NCI-H128 (cell line): ENCODE data around the gene GRXCR1.

Experiments used
- DNase-seq: peaks from one replicate; lab custom pipeline; 2025; ENCODE audit not compliant: unreplicated experiment; lab: John Stamatoyannopoulos, UW

The GRXCR1 gene

DNA sequence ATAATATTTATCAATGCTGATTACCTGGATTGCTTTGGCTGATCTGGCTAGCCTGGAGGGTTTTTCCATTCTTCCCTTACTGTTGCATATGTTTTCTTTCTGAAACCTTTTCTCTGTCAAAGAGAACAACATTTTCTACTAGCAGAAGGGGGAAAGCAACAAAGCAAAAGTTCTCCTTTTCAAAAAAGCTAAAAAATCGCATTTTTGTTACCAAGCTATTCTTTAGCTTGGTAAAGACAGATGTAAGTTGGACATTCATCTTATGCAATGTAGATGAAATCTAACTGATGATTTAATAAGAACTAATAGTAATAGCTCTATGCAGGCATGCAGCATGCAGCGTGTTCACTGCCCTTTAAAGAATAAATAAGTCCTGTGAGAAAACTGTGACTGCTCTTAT lies at the start of gene GRXCR1:
Gene GRXCR1 (plus strand): TSS at position 301 of the 400 bp plus-strand sequence. CDS start 554 bp downstream, outside the sequence.
- DNase-seq: no peak

GRCh38 chr4:42843694-42844093 lies 48.8 kb upstream of the GRXCR1 start:
- no peak for DNase-seq

GRCh38 chr4:42844422-42845070 lies 48.0 kb upstream of the GRXCR1 start:
- no peak for DNase-seq

- no peak for DNase-seq
These were observed 46.9 kb upstream of the GRXCR1 start for GRCh38 chr4:42845586-42845985.

GRCh38 chr4:42855779-42856178 lies 36.7 kb upstream of the GRXCR1 start:
- no peak for DNase-seq

GRCh38 chr4:42865572-42866189 lies 26.8 kb upstream of the GRXCR1 start:
- peak; percentile 15 for DNase-seq

GRCh38 chr4:42871261-42871660 lies 21.3 kb upstream of the GRXCR1 start:
- DNase-seq: no peak

DNA sequence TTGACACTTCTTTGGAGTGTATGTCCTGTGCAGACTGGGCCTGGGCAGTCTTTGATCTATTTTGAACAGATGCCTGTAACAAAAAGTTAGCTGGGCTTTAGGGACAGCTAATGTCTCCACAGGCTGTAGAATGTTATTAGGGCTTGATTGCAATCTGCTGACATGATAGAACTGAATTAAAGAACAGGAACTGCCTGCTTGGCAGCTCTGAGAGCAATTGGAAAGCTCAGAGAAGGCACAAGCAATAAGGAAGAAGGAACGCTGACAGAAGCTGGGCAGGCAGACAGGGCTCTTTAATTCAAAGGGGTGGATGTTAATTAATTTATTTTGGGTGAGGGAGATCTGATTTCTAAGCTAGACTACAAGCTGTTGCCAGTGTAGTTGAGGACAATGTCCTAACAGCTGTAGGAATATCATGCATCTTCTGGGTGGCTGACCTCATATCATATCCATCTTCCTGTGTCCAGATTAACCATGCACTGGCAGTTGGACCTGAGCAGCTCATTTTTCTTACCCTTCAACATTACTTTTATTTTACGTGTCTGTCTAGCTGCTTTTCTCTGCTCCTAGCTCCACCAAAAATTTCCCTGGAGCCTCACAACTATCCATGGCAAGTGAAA lies 20.7 kb upstream of the GRXCR1 start:
- DNase-seq: no peak

- DNase-seq: no peak
These were observed 13.7 kb upstream of the GRXCR1 start for GRCh38 chr4:42878863-42879262.

DNA sequence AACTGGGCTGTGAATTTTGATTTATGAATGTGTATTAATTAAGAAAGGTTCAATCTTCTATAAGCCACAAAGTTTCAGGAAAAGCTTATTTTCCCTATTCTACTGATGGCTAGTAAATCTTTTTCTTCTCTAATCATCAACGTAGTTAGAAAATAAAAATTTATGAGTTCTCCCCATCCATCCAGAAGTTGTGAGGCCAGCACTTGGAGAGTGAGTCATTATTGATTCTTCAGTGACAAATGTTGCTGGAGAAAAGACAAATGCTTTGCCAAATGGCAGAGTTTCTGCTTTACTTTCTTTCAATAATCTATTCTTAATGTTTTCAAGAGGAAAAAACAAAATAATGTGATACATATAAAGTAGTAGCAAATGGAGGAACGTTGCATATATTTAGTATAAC lies 11.3 kb upstream of the GRXCR1 start:
- DNase-seq: no peak

DNA sequence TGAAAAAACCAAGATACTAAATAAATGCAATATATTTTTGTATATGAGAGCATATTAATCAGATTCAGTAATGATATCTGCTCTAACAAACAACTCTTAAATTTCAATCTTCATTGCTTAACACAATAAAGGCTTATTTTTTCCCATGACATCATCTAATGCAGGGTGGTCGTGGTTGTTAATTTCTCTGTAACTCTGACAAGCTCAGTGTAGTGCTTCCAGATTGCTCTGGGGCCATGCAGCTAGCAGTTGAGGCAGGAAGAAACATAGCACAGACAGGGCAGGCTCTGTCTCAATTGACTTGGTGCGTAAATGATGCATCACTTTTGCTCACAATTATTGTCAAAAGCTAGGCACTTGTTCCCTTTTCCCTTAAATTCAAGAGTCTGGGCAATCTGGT lies 869 bp upstream of the GRXCR1 start:
- DNase-seq: no peak

GRCh38 chr4:42895452-42895851 lies 2.9 kb downstream of the GRXCR1 start:
- no peak for DNase-seq

- DNase-seq: no peak
These were observed 12.5 kb downstream of the GRXCR1 start for GRCh38 chr4:42904986-42905385.

DNA sequence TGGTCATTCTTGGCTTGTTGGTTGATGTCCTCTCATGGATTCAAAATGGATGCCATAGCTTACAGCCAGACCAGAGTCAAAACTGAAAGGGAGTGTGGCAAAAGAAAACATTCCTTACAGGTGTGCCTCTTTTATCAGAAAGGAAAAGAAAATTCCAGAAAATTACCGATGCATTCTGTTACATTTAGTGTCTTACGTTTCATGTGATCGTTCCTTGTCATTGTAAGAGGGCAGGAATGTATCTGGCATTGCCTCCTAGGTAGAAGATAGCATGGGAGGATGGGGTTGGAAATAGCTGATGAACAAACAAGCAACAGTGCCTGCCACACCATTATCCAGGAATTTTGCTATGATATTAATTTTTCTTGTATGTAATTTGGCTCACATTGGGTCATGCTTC lies 13.1 kb downstream of the GRXCR1 start:
- DNase-seq: no peak

GRCh38 chr4:42906341-42906740 lies 13.8 kb downstream of the GRXCR1 start:
- DNase-seq: no peak

- DNase-seq: no peak
These were observed 14.6 kb downstream of the GRXCR1 start for GRCh38 chr4:42906891-42907759.

DNA sequence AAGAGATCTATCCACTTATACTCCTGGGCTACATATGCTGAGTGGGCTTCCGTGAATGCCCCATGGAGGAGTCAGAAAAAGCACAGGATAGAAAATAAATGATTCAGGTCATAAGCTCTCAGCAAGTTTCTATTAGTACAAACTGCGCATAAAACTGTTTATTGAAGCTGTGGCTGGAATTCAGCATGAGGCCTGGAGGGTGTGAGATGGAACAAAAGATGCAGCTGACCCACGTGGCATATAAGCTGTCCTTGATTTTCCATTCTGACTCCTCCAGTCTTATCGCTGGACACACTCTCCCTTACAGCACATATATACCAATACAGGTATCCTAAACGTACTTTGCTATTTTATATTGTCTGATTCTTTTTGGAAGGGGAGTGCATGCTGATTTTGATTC lies 17.9 kb downstream of the GRXCR1 start:
- no peak for DNase-seq

DNA sequence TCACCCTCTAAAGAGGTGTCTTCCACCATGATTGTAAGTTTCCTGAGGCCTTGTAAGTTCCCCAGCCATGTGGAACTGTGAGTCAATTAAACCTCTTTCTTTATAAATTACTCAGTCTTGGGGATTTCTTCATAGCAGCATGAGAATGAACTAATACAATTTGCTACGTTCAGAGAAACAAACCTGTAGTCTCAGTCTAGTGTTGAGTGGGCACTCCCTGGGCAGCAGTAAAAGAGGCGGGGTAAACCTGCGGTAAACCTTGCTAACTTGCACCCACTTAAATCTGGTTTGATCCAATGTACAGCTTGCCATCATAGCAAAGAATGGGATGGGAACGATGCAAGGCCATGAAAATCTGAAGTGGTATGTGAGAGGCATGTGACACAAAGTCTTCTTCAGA lies 22.4 kb downstream of the GRXCR1 start:
- DNase-seq: no peak

- no peak for DNase-seq
These were observed 23.0 kb downstream of the GRXCR1 start for GRCh38 chr4:42915484-42915883.

- no peak for DNase-seq
These were observed 24.8 kb downstream of the GRXCR1 start for GRCh38 chr4:42917296-42917695.

GRCh38 chr4:42923431-42923830 lies 30.9 kb downstream of the GRXCR1 start:
- no peak for DNase-seq

GRCh38 chr4:42925921-42926320 lies 33.4 kb downstream of the GRXCR1 start:
- no peak for DNase-seq
